WTC11 (cell line): Measurements from ENCODE around the gene IRX5. TPM values are rescaled to one million over a fixed set of nuclear protein-coding genes. Genes with fewer than 3 reads are reported as not detected.

Experiments used
- ATAC-seq: fragments of 200-7000 bp; cut with Tn5 transposase; 2 replicates; pipeline ENCODE4 v1.10.0; 2021; ENCODE audit warnings: mild to moderate bottlenecking, moderate library complexity
- CTCF ChIA-PET: fragments of 300-600 bp; sonication (Branson Sonifier 250); formaldehyde crosslinking; loops from one replicate; lab custom pipeline; 2021; ENCODE audit warnings: antibody characterized with exemption; lab: Charles Lee
- POLR2A ChIA-PET: fragments of 350-600 bp; sonication (Branson Sonifier 250); formaldehyde crosslinking; loops from one replicate; lab custom pipeline; 2021; ENCODE audit warnings: antibody characterized with exemption; lab: Charles Lee
- DNase-seq: peaks from one replicate; pipeline ENCODE4 v3.0.0; 2021; ENCODE audit warnings: low spot score
- H3K27ac Mint-ChIP-seq: 2 replicates; pipeline ENCODE4 v1.8.0; 2021; ENCODE audit warnings: mixed read lengths
- H3K27me3 Mint-ChIP-seq: 2 replicates; pipeline ENCODE4 v1.8.0; 2021; ENCODE audit warnings: low read depth, mild to moderate bottlenecking, moderate library complexity, mixed read lengths
- H3K36me3 Mint-ChIP-seq: 2 replicates; pipeline ENCODE4 v1.8.0; 2021; ENCODE audit warnings: mixed read lengths
- H3K4me1 Mint-ChIP-seq: 2 replicates; pipeline ENCODE4 v1.8.0; 2022; ENCODE audit warnings: mixed read lengths
- H3K4me3 Mint-ChIP-seq: 2 replicates; pipeline ENCODE4 v1.8.0; 2021; ENCODE audit warnings: mild to moderate bottlenecking, moderate library complexity, mixed read lengths
- H3K9me3 Mint-ChIP-seq: 2 replicates; pipeline ENCODE4 v1.8.0; 2021; ENCODE audit warnings: mixed read lengths
- ELF4 ChIP-seq: sonication (generic); formaldehyde crosslinking; IDR thresholded peaks from 2 replicates; pipeline ENCODE4 v1.8.1; 2022; ENCODE audit warnings: low read depth, mild to moderate bottlenecking, moderate library complexity, missing genetic modification reagents
- ETV6 ChIP-seq: sonication (generic); formaldehyde crosslinking; IDR thresholded peaks from 2 replicates; pipeline ENCODE4 v1.8.1; 2022; ENCODE audit warnings: mild to moderate bottlenecking, missing genetic modification reagents
- FOXK1 ChIP-seq: sonication (generic); formaldehyde crosslinking; IDR thresholded peaks from 2 replicates; pipeline ENCODE4 v1.8.0; 2022; ENCODE audit warnings: mild to moderate bottlenecking, moderate library complexity, missing genetic modification reagents
- FOXP1 ChIP-seq: sonication (generic); formaldehyde crosslinking; IDR thresholded peaks from 2 replicates; pipeline ENCODE4 v1.8.0; 2022; ENCODE audit warnings: missing genetic modification reagents, mild to moderate bottlenecking, moderate library complexity, borderline replicate concordance
- JUN ChIP-seq: sonication (generic); formaldehyde crosslinking; IDR thresholded peaks from 2 replicates; pipeline ENCODE4 v1.8.0; 2023; ENCODE audit warnings: mild to moderate bottlenecking, missing genetic modification reagents
- KAT7 ChIP-seq: sonication (generic); formaldehyde crosslinking; IDR thresholded peaks from 2 replicates; pipeline ENCODE4 v1.8.1; 2023; ENCODE audit warnings: missing genetic modification reagents, mild to moderate bottlenecking, borderline replicate concordance
- MXD4 ChIP-seq: fragments of 250-450 bp; sonication (Bioruptor Pico); IDR thresholded peaks from 2 replicates; pipeline ENCODE4 v1.8.0; 2021; ENCODE audit warnings: mild to moderate bottlenecking, moderate library complexity, borderline replicate concordance
- NFE2L1 ChIP-seq: sonication (generic); formaldehyde crosslinking; IDR thresholded peaks from 2 replicates; pipeline ENCODE4 v1.8.1; 2023; ENCODE audit warnings: missing genetic modification reagents
- NR2C2 ChIP-seq: sonication (generic); formaldehyde crosslinking; IDR thresholded peaks from 2 replicates; pipeline ENCODE4 v1.8.0; 2022; ENCODE audit warnings: mild to moderate bottlenecking, missing genetic modification reagents
- NR3C1 ChIP-seq: sonication (generic); formaldehyde crosslinking; conservative IDR thresholded peaks from 2 replicates; pipeline ENCODE4 v1.8.1; 2023; ENCODE audit warnings: low read depth, mild to moderate bottlenecking, missing genetic modification reagents
- OVOL2 ChIP-seq: fragments of 250-450 bp; sonication (Bioruptor Pico); IDR thresholded peaks from 2 replicates; pipeline ENCODE4 v1.9.0; 2021; ENCODE audit warnings: mild to moderate bottlenecking, borderline replicate concordance
- PREB ChIP-seq: sonication (generic); formaldehyde crosslinking; IDR thresholded peaks from 2 replicates; pipeline ENCODE4 v1.8.1; 2022; ENCODE audit warnings: mild to moderate bottlenecking, missing genetic modification reagents, moderate library complexity, borderline replicate concordance
- PRRX2 ChIP-seq: fragments of 250-450 bp; sonication (Bioruptor Pico); IDR thresholded peaks from 2 replicates; pipeline ENCODE4 v1.8.0; 2021; ENCODE audit warnings: mild to moderate bottlenecking
- SMAD3 ChIP-seq: sonication (generic); formaldehyde crosslinking; IDR thresholded peaks from 2 replicates; pipeline ENCODE4 v1.8.0; 2022; ENCODE audit warnings: missing genetic modification reagents, mild to moderate bottlenecking, borderline replicate concordance
- SMAD4 ChIP-seq: sonication (generic); formaldehyde crosslinking; IDR thresholded peaks from 2 replicates; pipeline ENCODE4 v1.8.0; 2022; ENCODE audit warnings: mild to moderate bottlenecking, missing genetic modification reagents
- SP1 ChIP-seq: sonication (generic); formaldehyde crosslinking; conservative IDR thresholded peaks from 2 replicates; pipeline ENCODE4 v1.8.1; 2022; ENCODE audit warnings: missing genetic modification reagents
- TEAD4 ChIP-seq: sonication (generic); formaldehyde crosslinking; IDR thresholded peaks from 2 replicates; pipeline ENCODE4 v1.8.0; 2022; ENCODE audit warnings: mild to moderate bottlenecking, missing genetic modification reagents
- TP53 ChIP-seq: sonication (generic); formaldehyde crosslinking; IDR thresholded peaks from 2 replicates; pipeline ENCODE4 v1.8.1; 2023; ENCODE audit warnings: mild to moderate bottlenecking, missing genetic modification reagents
- ZBTB21 ChIP-seq: sonication (generic); formaldehyde crosslinking; IDR thresholded peaks from 2 replicates; pipeline ENCODE4 v1.8.1; 2023; ENCODE audit warnings: mild to moderate bottlenecking, missing genetic modification reagents, borderline replicate concordance
- ZNF281 ChIP-seq: sonication (generic); formaldehyde crosslinking; IDR thresholded peaks from 2 replicates; pipeline ENCODE4 v1.8.0; 2023; ENCODE audit warnings: mild to moderate bottlenecking, missing genetic modification reagents
- ZNF423 ChIP-seq: fragments of 250-450 bp; sonication (Bioruptor Pico); IDR thresholded peaks from 2 replicates; pipeline ENCODE4 v2.1.2; 2022; ENCODE audit warnings: mild to moderate bottlenecking, moderate library complexity
- total RNA-seq: library from RNA; stranded (reverse); gene quantifications from 3 replicates; pipeline ENCODE4 v1.2.3, GENCODE V29; 2021
- TF ChIP-seq, protein P1 (sequence below): fragments of 250-450 bp; sonication (Bioruptor Pico); conservative IDR thresholded peaks from 2 replicates; pipeline ENCODE4 v1.9.0; 2021; ENCODE audit warnings: mild to moderate bottlenecking
- TF ChIP-seq, protein P2 (sequence below): sonication (generic); formaldehyde crosslinking; IDR thresholded peaks from 2 replicates; pipeline ENCODE4 v1.8.1; 2023; ENCODE audit warnings: mild to moderate bottlenecking, missing genetic modification reagents
- TF ChIP-seq, protein P3 (sequence below): sonication (generic); formaldehyde crosslinking; IDR thresholded peaks from 2 replicates; pipeline ENCODE4 v1.8.0; 2022; ENCODE audit warnings: mild to moderate bottlenecking, missing genetic modification reagents

Gene IRX5
- total RNA-seq, 1 experiment from 2014 or later = 0.35 TPM

DNA sequence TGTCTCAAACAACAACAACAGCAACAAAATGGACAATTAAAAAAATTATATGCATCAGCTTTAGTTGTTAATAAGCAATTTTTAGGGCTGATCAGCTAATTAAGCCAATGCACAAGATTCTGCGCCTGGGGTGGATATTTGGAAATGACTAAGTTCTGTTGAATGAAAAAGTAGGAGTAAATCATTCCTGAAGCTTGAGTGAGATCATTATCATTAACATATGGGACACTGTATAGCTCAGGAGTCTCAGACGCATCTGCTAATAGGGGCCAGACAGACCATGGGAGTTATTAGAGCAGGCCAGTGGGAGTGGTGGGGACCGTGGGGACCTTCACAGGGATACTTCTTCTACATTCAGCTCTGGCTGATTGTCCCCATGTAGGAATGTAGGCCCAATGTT lies 22.8 kb downstream of the IRX5 start:
- no peak overlapping the region for H3K4me3 Mint-ChIP-seq
- ChIA-PET POLR2A (no interaction called here), CTCF (no interaction called here)
- peaks cover 12% of the 10 kb centered on the region for H3K4me1 Mint-ChIP-seq
- DNase-seq = no peak
- peaks cover 29% of the 10 kb centered on the region for H3K27me3 Mint-ChIP-seq
- ATAC-seq = no peak
- H3K9me3 Mint-ChIP-seq = peaks cover 3% of the 10 kb centered on the region; the same call in 1 of the 2 replicates
- TF ChIP-seq SMAD4 (CRISPR knock-in tag) (no peak), TEAD4 (CRISPR knock-in tag) (no peak), JUN (CRISPR knock-in tag) (no peak), NR3C1 (CRISPR knock-in tag) (no peak), OVOL2 (CRISPR knock-in tag) (no peak), PRRX2 (CRISPR knock-in tag) (no peak), ZNF281 (CRISPR knock-in tag) (no peak), ELF4 (CRISPR knock-in tag) (no peak), FOXK1 (no peak), ZBTB21 (CRISPR knock-in tag) (no peak), ETV6 (no peak), ZNF423 (no peak), SMAD3 (no peak)
- TF ChIP-seq, protein P1, sequence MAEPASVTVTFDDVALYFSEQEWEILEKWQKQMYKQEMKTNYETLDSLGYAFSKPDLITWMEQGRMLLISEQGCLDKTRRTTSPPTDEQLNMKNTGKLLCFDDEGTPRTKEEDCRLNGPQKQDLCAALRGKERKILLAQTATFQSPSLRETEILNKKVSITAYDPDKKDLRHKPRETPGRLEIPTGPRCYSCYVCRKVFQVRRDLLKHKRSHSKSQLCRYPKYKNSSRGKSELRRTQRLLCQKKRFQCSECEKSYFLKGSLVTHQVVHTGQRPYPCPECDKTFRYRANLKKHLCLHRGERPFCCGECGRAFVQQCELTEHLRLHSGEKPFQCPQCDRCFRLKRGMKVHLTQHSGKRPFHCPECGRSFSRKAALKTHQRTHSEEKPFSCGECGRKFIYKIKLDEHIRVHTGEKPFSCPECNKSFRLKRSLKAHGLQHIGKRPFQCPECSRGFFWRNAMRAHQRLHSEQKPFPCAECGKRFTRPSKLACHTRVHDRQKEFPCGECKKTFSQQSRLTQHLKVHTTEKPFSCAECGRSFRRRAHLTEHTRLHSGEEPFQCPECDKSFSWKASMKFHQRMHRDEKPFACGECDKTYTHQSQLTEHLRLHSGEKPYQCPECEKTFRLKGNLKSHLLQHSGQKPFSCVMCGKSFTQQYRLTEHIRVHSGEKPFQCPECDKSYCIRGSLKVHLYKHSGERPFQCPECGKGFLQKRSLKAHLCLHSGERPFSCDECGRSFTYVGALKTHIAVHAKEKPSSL (CRISPR knock-in tag) = no peak
- TF ChIP-seq, protein P2, sequence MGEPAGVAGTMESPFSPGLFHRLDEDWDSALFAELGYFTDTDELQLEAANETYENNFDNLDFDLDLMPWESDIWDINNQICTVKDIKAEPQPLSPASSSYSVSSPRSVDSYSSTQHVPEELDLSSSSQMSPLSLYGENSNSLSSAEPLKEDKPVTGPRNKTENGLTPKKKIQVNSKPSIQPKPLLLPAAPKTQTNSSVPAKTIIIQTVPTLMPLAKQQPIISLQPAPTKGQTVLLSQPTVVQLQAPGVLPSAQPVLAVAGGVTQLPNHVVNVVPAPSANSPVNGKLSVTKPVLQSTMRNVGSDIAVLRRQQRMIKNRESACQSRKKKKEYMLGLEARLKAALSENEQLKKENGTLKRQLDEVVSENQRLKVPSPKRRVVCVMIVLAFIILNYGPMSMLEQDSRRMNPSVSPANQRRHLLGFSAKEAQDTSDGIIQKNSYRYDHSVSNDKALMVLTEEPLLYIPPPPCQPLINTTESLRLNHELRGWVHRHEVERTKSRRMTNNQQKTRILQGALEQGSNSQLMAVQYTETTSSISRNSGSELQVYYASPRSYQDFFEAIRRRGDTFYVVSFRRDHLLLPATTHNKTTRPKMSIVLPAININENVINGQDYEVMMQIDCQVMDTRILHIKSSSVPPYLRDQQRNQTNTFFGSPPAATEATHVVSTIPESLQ (CRISPR knock-in tag) = no peak
- TF ChIP-seq, protein P3, sequence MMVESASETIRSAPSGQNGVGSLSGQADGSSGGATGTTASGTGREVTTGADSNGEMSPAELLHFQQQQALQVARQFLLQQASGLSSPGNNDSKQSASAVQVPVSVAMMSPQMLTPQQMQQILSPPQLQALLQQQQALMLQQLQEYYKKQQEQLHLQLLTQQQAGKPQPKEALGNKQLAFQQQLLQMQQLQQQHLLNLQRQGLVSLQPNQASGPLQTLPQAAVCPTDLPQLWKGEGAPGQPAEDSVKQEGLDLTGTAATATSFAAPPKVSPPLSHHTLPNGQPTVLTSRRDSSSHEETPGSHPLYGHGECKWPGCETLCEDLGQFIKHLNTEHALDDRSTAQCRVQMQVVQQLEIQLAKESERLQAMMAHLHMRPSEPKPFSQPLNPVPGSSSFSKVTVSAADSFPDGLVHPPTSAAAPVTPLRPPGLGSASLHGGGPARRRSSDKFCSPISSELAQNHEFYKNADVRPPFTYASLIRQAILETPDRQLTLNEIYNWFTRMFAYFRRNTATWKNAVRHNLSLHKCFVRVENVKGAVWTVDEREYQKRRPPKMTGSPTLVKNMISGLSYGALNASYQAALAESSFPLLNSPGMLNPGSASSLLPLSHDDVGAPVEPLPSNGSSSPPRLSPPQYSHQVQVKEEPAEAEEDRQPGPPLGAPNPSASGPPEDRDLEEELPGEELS (CRISPR knock-in tag) = no peak
- no peak overlapping the region for H3K27ac Mint-ChIP-seq
- H3K36me3 Mint-ChIP-seq = no peaks in the 10 kb centered on the region

DNA sequence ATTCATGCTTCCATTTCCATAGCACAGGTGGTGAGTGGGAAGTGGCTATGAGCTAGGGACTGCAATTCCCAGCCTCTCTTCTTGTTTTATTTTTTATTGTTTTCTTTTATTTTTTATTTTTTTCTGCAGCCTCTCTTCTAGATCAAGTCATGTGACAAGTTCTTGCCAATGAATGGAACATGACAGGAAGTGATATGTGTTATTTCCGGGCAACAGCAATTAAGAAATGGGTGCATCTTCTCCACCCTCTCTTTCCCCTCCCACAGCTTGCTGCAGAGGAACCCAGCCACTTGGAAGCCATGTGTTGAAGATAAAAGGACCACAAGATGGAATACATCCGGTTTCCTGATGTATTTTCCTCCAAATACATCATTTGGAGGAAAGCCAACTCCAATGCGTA lies 23.6 kb downstream of the IRX5 start:
- no peak for DNase-seq
- H3K36me3 Mint-ChIP-seq = no peaks in the 10 kb centered on the region
- peaks cover 22% of the 10 kb centered on the region for H3K27me3 Mint-ChIP-seq
- H3K9me3 Mint-ChIP-seq = peaks cover 3% of the 10 kb centered on the region; the same call in 1 of the 2 replicates
- POLR2A ChIA-PET = no interaction called here
- H3K27ac Mint-ChIP-seq = no peak overlapping the region
- no peak overlapping the region for H3K4me3 Mint-ChIP-seq
- CTCF ChIA-PET = no interaction called here
- H3K4me1 Mint-ChIP-seq = peaks cover 12% of the 10 kb centered on the region
- no peak for ATAC-seq
- TF ChIP-seq KAT7 = no peak
- TF ChIP-seq, protein P2 (CRISPR knock-in tag) = no peak
- TF ChIP-seq SP1 (CRISPR knock-in tag) = no peak
- TF ChIP-seq PRRX2 (CRISPR knock-in tag) = no peak
- no peak for TF ChIP-seq MXD4 (CRISPR knock-in tag)
- TF ChIP-seq OVOL2 (CRISPR knock-in tag) = no peak
- no peak for TF ChIP-seq TP53 (CRISPR knock-in tag)
- TF ChIP-seq NR2C2 (CRISPR knock-in tag) = no peak
- TF ChIP-seq NFE2L1 = no peak
- TF ChIP-seq PREB = no peak
- no peak for TF ChIP-seq FOXP1 (CRISPR knock-in tag)
